Stimulated activated CD8-positive, alpha-beta memory T cell treated with anti-CD3 and anti-CD28 coated beads, Interleukin-2, amount 100 ng/mL, for 1 hour (primary cell): ENCODE results near the gene EXOSC5.
"Not testable (repeated sequence)": the region's sequence is repeated elsewhere in the genome, so short reads cannot be mapped to it uniquely, and the experiment has no call there.

ENCODE experiments used
- DNase-seq, 2 donors: peaks; one replicate each; pipeline ENCODE4 v3.0.0-alpha.2; 2020; ENCODE audit warnings: low read depth in 2 of 2

Gene EXOSC5

DNA sequence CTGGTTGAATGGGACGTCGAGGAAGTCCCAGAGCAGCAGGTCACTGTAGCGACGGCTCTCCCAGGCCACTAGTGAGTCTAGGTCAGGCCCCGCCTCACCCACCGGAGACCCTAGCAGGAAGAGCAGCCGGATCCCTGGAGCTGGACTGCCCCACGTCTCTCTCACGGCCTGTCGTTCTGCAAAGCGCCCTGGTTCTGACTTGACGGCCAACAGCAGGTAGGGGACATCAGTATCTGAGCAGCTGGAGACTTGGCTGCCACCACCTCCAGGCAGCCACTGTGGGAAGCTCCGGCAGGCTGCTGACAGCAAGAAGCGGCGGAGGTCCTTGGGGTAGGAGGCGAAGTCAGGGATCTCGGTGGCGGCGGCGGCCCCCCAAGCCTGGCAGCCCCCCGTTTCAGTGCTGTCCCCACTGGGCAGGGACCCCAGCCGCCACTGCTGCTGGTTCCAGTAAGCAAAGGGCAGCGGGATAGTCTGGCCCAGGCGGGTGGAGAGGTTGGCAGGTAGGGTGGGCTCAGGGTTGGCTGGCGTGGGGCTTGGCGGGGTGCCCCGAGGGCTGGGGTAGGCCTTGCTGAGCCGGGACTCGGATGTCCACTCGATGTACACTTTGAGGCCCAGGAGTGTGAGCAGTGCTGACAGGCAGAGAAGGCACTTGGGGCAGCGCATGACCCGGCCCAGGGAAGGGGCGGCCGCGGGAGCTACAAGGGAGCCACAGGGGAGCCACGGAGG, 29.1 kb upstream of the EXOSC5 start:
- no peak for DNase-seq

DNA sequence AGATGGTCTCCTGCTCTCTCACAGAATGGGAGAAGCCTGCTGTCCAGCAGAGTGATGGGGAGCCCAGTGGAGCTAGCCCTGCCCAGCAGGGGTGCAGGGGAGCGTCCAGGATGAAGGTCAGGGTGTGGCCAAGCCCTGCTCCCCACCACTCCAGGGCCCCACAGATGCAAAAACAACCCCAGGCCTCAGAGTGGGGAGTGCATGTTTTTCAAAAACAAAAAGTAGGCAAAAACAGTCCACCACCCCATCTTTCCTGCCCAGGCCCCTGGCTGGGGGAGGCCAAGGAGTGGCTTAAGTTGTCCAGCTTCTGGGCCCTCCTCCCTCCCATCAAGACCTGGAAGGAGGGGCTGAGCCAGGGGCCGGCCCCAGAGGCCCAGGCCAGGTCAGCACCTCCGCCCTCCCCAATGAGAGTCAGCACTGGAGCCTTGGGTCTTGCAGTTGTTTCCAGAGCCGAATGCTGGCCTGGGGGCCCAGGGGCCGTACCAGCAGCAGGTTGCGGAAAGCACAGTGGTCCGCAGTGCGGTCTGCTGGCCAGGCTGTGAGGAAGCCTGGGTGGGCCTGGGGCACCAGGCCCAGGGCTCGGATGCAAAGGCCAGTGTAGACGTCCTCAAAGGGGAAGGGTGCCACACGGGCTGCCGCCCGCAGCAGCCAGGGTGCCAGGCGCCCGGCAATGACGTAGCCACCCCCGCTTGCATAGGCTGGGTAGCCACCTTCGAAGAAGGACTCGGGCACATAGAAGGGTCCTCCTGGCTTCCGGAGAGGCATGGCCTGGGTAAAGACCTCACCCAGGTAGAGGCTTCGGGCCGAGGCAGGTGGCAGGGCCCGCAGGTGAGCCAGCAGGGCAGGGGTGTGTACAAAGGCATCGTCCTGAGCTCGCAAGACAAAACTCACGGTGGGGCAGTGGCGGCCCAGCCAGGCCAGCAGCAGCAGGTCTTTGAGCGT, 28.3 kb upstream of the EXOSC5 start:
- DNase-seq: no peak

DNA sequence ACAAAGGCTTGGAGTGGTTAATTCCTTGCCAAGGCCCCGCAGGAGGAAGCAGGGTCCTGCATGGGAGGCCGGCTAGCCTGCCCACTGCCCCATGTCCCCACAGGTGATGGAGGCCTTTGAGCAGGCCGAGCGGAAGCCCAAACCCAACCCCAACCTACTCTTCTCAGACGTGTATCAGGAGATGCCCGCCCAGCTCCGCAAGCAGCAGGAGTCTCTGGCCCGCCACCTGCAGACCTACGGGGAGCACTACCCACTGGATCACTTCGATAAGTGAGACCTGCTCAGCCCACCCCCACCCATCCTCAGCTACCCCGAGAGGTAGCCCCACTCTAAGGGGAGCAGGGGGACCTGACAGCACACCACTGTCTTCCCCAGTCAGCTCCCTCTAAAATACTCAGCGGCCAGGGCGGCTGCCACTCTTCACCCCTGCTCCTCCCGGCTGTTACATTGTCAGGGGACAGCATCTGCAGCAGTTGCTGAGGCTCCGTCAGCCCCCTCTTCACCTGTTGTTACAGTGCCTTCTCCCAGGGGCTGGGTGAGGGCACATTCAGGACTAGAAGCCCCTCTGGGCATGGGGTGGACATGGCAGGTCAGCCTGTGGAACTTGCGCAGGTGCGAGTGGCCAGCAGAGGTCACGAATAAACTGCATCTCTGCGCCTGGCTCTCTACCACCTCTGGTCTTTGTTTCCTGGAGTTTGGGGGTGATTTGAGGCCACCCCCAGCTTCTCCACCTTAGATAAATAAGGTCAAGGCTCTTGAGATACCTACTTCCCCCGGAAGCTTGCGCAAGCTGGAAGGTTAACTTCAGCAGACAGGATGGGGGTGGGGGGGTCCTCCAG, 27.4 kb upstream of the EXOSC5 start:
- DNase-seq: no peak

DNA sequence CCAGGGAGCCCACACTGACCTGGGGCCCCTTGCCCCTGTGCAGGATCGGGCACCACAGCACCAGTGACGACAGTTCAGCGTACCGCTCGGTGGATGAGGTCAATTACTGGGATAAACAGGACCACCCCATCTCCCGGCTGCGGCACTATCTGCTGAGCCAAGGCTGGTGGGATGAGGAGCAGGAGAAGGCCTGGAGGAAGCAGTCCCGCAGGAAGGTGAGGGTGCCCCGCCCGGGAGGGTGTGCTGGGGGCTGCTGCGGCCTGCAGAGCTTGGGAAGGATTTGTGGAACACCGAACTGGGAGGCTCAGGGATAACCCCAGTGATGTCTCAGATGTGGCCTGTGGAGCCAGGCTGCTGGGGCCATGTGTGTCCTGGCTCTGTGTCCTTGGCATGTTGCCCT, 25.8 kb upstream of the EXOSC5 start:
- no peak for DNase-seq

DNA sequence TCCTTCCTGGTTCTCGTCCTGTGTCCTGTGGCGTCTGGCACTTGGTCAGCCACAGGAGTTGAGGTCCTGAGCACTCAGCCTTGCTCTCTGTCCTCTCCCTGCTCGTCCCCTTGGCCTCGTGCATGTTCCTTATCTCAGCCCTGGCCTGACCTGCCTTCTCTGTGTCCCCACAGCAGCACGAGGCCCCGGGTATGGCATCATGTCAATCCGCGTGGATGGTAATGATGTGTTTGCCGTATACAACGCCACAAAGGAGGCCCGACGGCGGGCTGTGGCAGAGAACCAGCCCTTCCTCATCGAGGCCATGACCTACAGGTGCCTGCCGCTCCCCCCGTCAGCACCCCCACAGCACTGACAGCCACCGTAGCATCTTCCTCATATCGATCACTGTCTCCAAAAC, 25.3 kb upstream of the EXOSC5 start:
- no peak for DNase-seq

DNA sequence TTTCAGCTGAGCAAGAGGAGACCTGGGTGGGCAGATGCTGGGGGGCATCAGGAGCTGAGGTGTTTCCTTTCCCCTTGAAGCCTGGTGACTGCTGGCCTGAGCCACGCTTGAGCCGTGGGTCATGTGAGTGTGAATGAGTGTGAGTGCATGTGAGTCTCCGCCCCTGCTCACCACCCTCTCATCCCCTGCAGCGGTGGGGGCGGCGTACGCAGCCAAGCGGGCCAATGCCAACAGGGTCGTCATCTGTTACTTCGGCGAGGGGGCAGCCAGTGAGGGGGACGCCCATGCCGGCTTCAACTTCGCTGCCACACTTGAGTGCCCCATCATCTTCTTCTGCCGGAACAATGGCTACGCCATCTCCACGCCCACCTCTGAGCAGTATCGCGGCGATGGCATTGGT, 24.8 kb upstream of the EXOSC5 start:
- no peak for DNase-seq

DNA sequence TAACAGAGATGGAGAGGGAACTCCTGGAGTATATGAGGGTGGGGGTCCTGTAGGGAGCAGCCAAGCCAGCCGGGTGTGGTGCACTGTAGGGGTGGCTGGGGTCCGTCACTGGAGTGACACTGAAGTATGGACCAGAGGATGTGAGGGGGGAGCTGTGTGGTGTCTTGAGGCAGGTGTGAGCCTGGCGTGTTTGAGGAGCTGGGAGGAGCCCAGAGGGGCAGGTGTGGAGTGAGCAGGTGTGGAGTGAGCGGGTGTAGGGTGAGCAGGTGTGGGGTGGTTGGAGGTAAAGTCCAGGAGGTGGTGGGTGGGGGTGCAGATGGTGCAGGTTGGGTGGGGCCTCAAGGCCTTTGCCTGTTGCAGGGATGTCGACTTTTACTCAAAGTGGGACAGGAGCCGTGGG, 24.2 kb upstream of the EXOSC5 start:
- no peak for DNase-seq

DNA sequence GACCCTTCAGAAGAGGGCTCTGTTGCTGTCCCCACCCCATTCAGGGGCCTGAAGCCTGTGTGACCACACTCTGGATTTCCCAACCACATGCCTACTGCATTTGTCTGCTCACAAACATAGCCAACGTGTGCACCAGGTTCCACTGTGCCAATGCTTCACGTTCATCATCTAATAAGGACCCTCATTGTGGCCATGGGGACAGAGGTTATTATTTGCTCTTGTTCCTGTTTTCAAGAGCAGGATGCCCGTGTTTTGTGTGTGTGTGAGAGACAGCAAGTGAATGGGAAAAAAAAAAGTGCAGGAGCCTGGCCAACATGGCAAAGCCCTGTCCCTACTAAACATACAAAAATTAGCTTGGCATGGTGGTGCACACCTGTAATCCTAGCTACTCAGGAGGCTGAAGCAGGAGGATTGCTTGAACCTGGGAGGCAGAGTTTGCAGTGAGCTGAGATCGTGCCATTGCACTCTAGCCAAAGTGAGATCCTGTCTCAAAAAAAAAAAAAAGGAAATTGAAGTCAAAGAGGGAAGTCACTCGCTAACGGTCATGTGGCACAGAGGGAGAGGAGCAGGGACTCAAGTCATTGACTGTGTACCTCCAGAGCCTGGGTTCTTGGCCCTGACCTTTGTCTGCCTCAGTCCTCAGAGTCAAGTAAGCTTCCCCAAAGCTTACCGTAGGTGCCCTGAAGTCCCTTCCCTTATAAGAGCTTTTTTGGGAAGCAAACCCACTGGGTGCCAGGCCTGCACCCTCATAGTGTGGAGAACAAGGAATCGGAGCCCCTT, 23.1 kb upstream of the EXOSC5 start:
- DNase-seq: no peak

DNA sequence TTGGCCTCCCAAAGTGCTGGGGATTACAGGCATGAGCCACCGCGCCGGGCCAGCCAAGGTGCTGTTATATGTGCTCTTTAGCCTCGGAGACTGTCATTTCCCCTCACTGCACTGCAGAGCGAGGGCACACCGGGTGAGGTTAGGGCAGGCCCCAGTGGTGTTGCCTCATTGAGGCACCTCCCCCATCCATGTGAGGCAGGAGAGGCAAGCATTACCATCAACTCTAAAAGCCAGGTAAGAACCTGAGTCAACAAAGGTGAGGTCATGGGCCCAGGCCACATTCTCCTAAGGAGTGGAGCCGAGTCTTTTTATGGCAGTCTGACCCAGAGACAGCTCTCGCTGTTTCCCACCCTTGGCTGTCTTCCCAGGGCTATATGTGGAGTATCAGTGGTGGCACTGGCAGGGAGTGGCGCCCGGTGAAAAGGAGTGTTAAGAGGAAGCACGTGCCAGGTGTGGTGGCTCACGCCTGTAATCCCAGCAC, 19.1 kb upstream of the EXOSC5 start:
- no peak for DNase-seq

DNA sequence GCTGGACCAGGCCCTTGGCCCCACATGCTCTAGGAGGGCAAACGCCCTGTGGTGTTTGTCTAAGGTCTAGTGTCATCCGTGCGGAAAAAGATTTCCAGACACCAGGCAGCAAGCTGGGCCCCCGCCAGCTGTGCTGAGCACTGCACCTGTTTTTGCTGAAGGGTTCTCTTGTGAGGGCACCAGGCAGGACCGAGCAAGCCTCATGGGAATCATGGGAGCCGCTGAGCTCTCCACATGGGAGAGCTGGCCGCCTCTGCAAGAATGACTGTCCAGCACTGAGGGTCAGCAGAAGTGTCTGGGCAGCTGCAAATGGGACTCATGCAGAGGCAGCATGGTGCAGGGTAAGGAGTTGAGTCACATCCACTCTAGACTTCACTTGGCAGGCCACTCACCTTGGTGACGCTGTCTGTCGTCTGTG, 18.0 kb upstream of the EXOSC5 start:
- DNase-seq: no peak

DNA sequence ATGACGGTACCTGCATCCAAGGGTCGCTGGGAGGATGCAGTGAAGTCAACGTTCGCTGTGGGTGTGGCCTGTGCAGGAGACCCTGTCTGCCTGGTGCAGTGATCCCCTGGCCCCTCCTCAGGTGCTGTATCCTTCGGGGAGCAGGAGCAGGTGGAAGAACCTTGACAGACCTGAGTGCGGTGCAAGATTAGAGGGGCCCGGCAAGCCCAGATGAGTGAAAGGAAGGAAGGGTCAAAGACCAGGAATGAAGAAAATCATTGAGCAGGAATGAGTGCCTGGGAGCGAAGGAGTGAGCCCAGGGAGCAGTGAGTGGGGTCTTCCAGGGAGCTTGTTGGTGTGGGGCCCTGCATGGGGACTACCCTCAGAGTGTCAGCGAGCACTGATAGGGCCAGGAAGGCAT, 17.3 kb upstream of the EXOSC5 start:
- no peak for DNase-seq

DNA sequence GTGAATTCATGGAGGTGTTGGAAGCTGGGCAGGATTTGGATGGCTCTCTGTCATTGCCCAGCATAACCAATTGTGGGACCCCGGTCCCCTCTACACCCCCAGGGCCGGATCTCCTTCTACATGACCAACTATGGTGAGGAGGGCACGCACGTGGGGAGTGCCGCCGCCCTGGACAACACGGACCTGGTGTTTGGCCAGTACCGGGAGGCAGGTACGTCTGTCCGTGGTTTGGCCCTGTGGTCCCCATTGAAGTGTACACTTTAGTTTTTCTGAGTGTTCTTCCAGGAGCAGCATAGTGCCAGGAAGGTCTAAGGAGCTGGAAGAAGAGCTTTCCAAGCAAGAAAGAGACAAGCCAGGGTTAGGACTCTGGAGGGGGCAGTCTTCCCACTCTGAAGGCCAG, 16.8 kb upstream of the EXOSC5 start:
- DNase-seq: no peak

DNA sequence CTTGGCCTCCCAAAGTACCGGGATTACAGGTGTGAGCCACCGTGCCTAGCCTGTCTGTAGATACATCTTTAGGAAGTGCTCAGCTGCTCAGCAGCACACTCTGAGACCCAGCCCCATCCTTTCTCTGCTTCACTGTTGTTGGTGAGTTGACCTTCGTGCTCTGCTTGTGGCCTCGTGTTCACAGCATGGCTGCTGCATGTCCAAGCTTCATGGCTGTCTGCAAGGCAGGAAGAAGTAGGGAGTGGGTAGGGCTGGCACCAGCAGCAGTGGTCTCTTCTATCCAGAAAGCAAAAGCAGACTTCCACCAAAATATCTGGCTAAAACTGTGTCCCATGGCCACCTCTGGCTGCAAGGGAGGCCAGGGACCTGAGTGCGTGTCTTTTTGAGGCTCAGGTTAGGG, 15.8 kb upstream of the EXOSC5 start:
- DNase-seq: no peak

DNA sequence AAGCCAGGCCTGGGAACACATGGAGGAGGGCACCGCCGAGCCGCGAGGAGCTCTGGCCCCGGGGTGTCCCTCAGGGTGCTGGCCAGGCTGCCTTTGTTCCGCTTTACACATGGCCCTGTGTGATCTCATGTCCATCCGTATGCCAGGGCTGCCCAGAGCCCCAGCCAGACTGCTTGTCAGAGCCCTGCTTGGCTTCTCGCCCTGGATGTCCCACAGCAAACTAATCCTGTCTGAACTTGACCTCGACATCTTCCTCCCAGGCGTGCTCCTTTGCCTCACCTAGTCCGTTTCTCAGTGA, 14.8 kb upstream of the EXOSC5 start:
- DNase-seq: no peak

DNA sequence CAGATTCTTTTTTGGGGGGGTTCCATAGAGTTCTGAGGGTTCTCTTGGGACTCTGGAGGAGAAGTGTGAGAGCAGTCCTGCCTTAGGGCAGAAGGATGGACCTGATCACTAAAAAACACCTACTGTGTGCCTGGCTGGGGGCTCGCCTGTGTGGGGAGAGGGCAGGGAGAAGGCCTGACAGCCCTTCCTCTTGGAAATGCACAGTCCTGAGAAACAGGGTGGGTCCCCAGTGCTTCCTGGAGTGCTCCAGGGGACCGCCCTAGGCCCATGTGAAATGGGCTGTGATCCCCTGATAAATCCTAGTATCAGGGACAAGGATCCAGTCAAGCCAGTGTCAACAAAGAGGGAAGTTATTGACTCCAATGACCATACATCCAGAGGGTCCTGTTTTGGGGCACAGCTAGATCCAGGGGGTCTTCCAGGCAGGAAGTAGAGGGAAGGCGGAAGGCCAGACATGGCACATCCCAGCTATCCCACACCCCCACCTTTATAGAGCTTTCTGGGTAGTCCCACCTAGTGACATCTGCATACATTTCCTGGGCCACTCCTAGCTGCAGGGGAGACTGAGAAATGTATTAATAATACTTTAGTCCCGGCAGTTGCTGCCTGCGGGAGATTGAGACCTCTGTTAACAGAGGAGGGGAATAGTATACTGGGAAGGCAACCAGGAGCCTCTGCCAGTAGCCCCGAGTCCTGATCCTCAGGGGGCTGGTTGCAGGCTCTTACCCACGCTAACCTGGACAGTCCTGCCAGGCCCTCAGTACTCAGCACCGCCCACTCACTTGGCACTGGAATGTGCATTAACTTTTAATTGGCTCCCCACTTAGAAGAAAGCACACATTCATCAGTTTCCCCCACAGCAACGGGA, 14.2 kb upstream of the EXOSC5 start:
- no peak for DNase-seq

DNA sequence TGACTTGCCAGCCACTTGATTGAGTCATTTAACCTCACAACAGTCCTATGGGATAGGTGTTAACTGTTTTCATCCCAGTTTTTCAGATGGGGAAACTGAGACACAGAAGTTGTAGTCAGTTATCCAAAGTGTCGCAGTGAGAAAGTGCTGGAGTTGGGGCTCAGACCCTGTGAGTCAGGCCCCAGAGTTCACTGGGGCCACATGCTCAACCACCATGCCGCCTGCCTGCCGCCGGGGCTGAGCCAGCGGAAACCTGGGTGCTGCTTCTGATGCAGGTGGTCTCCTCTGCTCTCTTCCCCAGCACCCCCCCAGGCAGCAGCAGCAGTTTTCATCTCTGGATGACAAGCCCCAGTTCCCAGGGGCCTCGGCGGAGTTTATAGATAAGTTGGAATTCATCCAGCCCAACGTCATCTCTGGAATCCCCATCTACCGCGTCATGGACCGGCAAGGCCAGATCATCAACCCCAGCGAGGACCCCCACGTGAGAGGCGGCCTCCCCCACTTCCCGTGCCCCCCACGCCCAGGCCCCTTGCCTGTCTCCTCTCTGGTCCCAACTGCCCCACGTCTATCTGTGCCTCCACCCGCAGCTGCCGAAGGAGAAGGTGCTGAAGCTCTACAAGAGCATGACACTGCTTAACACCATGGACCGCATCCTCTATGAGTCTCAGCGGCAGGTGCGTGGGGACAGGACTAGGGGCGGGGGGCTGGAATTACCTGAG, 13.3 kb upstream of the EXOSC5 start:
- DNase-seq: no peak

DNA sequence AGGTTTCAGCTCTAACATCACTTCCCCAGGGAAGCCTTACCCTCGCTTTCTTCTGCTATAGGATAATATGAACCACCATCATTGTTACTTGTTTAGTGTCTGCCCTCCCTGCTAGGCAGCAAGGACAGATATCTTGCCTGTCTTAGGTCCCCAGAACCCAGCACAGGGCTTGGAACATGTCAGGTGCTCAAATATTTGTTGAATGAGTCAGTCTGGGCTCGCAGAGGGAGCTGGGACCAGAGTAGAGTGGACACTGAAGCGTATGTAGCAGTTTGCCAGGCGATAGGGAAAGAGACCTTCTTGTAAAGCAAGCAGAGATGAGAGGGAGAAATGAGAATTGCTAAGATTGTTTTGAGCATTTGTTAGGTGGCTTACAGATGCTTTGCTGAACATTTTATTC, 12.1 kb upstream of the EXOSC5 start:
- DNase-seq: no peak

DNA sequence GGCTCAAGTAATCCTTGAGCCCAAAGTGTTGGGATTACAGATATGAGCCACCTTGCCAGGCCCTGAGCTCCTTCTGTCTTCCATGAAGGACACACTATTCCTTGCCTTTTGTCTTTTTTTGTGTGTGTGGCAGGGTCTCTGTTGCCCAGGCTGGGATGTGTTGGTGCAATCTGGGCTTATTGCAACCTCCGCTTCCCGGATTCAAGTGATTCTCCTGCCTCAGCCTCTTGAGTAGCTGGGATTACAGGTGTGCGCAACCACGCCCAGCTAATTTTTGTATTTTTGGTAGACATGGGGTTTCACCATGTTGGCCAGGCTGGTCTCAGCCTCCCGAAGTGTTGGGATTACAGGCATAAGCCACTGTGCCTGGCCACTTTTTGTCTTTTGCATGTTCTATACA, 11.7 kb upstream of the EXOSC5 start:
- DNase-seq: not testable (repeated sequence)

DNA sequence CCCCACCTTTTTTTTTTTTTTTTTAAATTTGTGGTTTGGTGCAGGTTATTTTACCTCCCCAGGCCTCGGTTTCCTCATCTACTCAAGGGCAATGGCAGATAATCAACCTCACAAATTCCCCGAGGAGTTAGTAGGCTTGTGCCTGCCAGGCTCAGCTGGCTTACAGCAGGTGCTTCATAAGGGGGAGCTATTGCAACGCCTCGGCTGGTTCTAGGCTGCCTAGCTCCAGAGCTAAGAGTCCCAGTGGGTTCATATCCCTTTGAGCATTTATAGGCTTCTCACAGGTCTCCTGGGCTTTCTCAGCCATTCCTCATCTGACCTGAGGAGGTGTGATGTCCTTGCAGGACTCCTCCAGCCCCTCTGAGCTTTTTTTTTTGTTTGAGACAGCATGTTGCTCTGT, 11.1 kb upstream of the EXOSC5 start:
- DNase-seq: no peak

DNA sequence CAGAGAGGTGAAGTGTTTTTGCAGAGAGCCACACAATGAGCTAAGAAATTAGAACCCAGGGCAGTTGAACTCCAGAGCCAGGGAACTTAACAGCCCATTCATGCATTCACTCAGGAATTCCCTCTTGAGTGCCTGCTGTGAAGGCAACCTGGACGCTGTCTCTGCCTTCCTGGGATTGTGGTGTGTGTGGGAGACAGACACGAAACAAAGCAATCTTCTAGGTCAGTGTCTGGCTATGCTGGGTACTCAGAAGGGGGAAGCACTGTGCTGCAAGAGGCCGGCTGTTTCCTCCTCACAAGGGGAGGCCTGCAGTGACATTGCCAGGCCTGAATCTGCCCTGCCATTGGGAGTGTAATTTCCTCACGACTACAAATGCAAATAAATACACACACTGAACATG, 10.1 kb upstream of the EXOSC5 start:
- no peak for DNase-seq
